ENCODE results near the gene DEPP1.

The DEPP1 gene

DNA sequence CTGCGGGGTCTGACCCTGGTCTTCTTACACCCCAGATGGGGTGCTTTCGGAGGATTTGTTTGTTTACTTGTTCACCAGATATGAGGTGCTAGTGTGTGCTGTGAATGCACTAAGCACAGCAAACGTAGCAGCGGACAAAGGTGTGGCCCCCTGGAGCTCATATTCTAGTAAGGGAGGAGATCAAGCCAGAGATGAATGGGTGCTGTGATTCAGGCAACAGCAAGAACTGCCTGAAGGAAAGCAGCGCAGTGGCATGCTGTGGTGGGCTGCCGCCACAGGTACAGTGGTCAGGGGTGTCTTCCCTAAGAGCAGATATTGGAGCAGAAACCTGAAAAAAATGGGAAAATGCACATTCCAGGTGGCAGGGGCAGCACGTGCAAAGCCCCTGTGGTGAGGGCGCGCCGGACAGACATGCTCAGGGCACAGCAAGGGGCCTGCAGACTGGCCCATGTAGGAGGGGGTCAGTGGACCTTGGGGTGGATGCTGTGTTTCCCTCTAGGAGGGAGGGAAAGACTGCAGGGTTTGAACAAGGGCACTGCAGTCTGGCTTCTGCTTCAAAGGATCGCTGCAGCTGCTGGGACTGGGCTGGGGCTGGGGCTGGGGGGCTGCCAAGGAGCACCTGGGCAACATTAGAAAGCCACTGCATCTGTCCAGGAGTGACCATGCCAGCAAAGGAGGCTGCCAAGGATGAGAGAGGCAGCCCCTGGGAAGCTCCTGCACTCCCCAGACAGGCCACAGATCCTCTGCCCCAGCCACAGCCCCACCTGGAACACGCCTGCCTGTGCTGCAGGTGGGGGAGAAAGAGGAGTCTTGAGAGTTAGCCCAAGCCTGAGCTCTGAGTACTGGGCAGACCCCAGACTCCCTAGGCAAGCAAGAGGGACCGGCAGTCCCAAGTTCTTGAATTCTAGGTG is 927 bp upstream of the DEPP1 start:
- DNase-seq (ENCODE audit: low read depth): no peak

DNA sequence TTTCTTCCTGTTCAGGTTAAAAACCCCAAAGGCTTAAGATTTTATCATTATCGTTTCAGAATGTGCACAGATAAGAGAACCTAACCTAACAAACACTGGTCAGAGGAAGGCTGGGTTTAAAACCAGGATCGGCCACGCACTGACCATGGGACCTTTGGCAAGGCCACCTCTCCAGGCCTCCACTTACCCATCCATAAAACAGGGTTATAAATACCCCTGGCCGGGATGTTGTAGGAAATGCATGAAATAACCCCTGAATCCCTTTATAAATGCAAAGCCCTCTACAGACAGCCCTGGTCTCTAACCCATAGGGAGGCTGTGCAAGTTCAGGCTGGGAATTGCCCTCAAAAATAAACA is 418 bp downstream of the DEPP1 start:
- no peak for DNase-seq (ENCODE audit: low read depth)

DNA sequence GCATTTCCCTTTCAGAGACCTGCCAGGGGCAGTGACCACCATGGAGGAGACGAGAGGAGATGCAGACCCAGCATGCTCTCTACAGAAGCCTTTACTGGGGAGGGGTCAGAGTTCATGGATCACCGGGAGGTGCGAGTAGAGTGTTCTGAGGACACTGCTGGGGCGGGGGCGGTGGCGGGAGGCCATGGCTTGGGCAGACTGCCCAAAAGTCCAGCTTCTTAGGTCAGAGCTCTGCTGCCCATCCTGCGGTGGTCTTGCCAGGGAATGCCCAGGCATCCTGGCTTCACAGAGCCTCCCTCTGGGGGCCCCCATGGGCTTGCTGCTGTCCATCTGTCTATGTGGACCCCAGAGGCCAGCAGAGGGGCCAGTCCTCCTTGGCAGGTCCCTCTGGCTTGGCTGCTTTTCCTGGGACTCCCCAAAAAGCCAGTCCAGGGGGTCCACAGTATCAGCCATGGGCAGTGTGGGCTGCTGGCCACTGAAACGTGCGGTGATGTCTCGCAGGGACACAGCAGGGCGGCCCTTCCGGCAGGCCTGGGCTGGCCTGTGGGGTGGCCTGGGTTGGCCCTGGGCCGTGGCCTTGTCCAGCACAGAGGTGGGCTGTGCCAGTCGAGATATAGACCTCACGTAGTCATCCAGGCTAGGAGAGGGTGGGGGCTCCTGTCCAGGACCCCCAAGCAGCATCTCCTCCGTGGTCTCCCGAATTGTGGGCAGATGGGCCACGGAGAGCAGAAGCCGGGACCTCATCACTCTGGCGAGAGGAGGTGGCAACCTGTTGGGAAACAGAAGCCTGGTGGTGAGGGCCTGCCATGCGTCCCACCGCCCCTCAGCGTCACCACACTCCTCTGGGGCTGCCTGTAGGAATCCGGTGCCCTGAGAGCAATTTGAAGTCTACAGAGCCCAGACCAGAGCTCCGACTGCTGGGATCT is 1.1 kb downstream of the DEPP1 start:
- DNase-seq (ENCODE audit: low read depth): no peak

DNA sequence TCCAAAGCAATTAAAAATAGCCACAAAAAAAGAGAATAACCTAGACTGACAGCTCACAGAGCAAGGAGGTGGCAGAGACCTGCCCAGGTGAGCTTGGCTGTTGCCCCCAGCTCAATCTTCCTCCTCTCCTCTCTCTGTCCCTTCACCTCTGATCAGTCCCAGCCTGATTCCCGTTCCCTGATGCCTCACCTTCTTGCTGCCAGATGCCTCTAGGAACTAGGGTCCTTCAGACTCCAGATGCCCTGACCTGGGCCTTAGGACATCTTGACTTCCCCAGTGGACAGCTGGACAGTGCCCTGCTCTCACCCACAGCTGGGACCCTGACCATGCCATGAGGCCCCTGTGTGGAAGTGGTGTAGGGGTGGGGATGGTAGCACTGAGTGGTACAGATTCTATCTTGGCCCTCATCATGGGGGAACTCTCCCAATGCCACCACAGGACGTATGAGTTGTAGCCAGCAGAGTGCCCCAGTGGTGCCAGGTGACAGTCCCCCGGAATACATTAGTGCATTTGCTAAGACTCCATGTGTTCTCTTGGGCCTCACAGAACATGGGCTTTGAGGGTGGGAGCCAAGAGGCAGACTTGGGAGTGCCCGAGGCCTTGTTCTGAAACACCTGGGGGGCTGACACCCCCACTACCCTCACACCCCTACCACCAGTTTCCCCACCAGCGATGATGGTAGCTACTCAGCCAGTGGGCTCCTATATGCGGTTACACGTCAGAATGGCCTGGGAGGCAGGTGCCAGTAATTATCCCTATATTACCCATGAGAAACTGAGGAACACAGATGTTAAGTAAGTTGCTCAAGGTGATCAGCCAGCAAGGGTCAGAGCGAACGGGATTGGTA is 2.0 kb downstream of the DEPP1 start:
- no peak for DNase-seq (ENCODE audit: low read depth)

- DNase-seq (ENCODE audit: low read depth): no peak
These were observed 2.9 kb downstream of the DEPP1 start for GRCh38 chr10:44975431-44976331.

- DNase-seq (ENCODE audit: low read depth): no peak
These were observed 3.8 kb downstream of the DEPP1 start for GRCh38 chr10:44974628-44975430.

DNA sequence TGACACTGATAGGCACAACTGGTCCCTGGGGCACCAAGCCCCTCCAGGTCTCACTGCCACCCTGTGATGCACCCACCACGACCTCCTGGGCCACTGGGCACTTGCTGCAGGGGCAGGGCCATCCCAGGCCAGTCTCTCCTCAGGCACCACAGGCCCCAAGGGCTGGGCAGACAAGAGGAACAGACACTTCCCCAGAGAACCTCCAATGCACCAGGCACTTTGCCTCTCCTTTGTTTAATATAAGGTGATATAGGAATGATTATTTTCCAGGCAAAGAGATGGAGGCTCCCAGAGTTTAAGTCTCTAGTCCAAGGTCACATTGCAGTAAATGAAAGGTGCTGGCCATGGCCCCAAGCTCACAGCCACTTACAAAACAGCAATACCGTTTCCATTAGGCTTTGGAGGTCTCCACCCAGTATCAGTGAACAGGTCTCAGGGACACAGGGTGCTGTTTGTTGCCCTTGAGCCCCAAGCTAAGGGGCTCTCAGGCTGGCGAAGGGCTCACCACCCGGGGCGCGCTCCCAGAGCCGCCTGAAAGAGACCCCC is 4.5 kb downstream of the DEPP1 start:
- no peak for DNase-seq (ENCODE audit: low read depth)

DNA sequence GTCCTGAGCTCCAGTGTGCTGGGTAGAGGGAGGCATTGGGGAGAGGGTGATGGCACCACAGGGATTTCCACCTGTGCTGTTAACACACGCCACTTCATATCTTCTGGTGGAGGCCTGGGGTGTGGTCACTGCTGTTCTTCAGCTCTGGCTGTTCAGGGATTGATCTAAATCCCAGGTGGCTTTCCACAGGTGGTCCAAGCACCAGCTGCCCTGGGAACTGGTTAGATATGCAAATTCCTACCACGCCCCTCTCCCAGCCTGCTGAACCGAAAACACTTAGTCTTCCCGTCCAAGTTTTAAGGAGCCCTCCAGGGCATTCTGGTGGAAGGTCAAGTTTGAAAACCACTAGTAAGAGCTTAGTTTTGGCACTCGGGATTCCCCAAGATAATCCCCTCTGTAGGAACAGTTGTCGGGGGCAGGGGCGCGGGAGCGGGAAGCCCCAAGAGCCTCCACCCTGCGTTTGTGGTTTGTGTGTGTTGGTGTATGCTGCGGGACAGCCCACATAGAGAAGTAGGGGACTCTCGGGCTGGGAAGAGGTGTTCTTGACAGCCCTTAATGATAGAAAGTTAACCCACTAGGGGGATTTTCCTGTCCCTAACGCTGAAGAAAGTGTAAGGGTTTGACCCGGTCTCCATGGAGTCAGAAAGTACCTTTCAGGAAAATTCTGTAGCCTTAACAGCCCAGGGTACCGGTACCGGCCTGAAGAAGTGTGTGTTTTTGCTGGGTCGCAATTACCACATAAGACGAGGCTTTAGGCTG is 5.1 kb downstream of the DEPP1 start:
- no peak for DNase-seq (ENCODE audit: low read depth)

DNA sequence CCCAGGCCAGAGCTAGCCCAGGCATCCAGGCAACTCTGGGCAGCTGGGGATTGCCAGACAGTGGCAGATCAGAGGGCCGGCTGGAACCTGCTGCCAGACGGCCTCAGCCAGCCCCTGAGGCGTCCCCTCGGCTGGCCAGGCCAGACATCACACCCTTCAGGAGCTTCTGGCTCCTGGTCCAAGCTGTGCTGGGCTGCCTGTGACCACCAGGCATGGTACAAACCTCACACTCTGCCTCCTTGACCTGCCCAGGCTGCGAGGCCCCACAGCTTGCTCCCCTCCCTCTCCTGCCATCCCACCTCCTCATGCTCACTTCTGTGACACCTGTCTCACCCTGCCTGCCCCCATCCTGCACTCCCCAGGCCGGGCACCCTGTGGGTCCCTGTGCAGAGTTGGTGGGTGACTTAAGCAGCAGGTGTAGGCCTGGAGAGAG is 5.7 kb downstream of the DEPP1 start:
- DNase-seq (ENCODE audit: low read depth): no peak

DNA sequence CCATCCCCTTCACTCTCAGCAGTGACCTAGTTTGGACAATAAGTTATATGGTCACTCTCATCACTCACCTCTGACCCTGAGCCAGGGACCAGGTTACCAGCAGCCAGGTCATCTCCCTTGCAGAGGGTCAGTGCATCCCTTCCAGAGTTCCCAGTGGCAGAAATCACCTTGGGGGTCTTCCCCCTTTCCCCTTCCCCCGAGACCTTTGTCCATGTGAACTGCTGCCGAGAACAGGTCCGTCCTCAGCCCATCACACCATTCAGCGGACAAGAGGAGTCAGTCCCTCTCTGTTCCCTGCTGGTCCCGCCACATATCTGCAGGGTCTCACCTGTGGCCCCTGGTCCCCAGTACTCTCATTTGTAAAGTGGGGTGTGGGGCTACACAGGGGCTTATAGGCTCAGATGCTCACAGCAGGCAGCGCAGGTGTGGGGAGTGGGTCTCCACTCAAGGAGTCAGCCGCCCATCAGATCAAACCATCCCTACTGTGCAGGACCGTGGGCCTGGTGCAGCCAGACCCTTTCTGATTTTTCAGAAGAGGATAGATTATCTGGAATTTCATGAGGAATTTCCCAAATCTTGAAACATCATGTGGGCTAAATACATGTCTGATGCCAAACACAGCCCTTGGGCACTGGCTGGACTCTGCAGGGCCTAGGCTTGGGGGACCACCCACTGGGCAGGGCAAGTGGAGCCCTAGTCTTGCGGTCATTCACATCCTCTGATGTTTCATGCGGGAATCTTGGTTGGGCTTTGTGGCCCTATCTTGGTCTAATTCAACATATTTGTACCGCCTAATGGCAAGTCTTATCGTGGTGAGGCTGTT is 6.5 kb downstream of the DEPP1 start:
- DNase-seq (ENCODE audit: low read depth): no peak

DNA sequence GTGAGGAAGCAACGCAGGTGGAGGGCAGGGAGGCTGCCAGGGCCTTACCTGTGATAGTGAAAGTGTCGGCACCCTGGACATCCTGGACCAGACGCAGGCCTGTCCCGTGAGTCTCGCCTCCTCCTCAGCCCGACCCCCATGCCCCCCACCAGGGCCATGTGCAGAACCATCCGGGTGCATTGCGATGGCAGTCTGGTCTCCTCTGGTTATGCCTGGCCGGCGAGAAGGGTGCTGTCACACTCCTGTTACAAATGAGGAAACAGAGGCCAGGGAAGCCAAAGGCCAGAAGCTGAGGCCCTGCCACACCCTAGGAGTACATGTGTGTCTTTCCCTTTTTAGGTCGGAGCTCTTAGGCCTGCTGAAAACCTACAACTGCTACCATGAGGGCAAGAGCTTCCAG is 7.2 kb downstream of the DEPP1 start:
- no peak for DNase-seq (ENCODE audit: low read depth)

- DNase-seq (ENCODE audit: low read depth): no peak
These were observed 7.7 kb downstream of the DEPP1 start for GRCh38 chr10:44970812-44971395.

GRCh38 chr10:44969854-44970253 is 8.8 kb downstream of the DEPP1 start:
- no peak for DNase-seq (ENCODE audit: low read depth)

- DNase-seq (ENCODE audit: low read depth): no peak
These were observed 9.9 kb downstream of the DEPP1 start for GRCh38 chr10:44968500-44969400.

DNA sequence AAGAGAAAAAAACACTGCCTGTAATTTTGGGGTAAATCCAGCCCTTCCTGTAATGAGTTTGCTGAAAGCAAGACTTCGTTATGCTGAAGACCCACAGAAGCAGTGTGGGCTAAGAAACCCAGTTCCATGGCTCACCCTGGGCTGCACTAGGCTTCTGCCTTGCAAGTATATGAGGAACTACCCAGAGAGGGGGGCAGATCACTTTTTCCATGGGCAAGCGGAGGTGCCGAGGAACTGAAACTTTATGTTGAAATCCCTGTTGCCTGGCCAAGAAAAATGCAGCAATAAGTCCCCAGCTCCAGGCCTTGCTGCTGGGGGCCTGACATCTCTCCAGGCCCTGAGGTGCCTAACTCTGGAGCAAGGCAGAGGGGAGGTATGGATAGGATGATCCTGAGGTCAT is 10.5 kb downstream of the DEPP1 start:
- DNase-seq (ENCODE audit: low read depth): no peak

DNA sequence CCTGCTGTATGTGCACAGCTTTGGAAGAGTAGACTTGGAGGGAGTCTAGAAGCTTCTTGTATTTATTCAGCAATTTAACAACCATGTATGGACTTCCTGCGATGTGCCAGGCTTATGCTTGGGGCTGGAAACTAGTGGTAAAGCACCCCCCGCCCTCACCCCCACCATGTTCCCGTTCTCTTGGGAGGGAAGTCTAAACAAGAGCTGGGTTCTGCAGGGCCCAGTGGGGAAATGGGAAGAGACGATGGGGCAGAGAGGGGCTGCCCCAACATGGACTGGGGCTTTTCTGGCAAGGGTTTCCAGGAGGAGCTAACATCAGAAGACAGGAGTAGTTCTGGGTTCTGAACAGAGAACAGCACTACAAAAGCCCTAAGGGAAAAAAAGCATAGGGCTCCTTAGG is 11.0 kb downstream of the DEPP1 start:
- no peak for DNase-seq (ENCODE audit: low read depth)
